Activated CD4-positive, alpha-beta T cell treated with anti-CD3 and anti-CD28 coated beads, Interleukin-2, amount 10 ng/mL, durations not matched to agents 7 days and 5 days (primary cell): ENCODE data around the gene GPBAR1. TPM values are rescaled to one million over a fixed set of nuclear protein-coding genes. Genes with fewer than 3 reads are reported as not detected.

Experiments used
- CTCF ChIA-PET: fragments of 350-600 bp; sonication (Branson Sonifier 250); formaldehyde crosslinking; loops from one replicate; lab custom pipeline; 2021; ENCODE audit warnings: antibody characterized with exemption; lab: Charles Lee
- POLR2A ChIA-PET: fragments of 350-600 bp; sonication (Branson Sonifier 250); formaldehyde crosslinking; loops from one replicate; lab custom pipeline; 2021; ENCODE audit warnings: antibody characterized with exemption; lab: Charles Lee
- DNase-seq: peaks from one replicate; pipeline ENCODE4 v3.0.0-alpha.2; 2020
- H3K27ac Mint-ChIP-seq: one replicate; pipeline ENCODE4 v1.8.0; 2021; ENCODE audit warnings: mild to moderate bottlenecking, moderate library complexity, mixed read lengths
- H3K27me3 Mint-ChIP-seq: one replicate; pipeline ENCODE4 v1.8.0; 2021; ENCODE audit warnings: mixed read lengths
- H3K36me3 Mint-ChIP-seq: one replicate; pipeline ENCODE4 v1.8.0; 2021; ENCODE audit warnings: low read depth, mixed read lengths
- H3K4me1 Mint-ChIP-seq: one replicate; pipeline ENCODE4 v1.8.0; 2021; ENCODE audit warnings: mixed read lengths
- H3K4me3 Mint-ChIP-seq: one replicate; pipeline ENCODE4 v1.8.0; 2021; ENCODE audit warnings: mild to moderate bottlenecking, moderate library complexity, mixed read lengths
- H3K9me3 Mint-ChIP-seq: one replicate; pipeline ENCODE4 v1.8.0; 2021; ENCODE audit warnings: mixed read lengths
- total RNA-seq, 2 experiments: library from RNA; stranded (reverse); gene quantifications; one replicate each; pipeline ENCODE4 v1.2.3, GENCODE V29; 2021

The GPBAR1 gene
- total RNA-seq, 2 experiments from 2014 or later, result 1.0 to 1.2 TPM

- DNase-seq, result no peak
- Mint-ChIP-seq H3K27ac (peak overlapping the region; percentile 85), H3K9me3 (no peaks in the 10 kb centered on the region), H3K4me1 (peaks cover 89% of the 10 kb centered on the region), H3K36me3 (peaks cover 83% of the 10 kb centered on the region), H3K27me3 (no peaks in the 10 kb centered on the region), H3K4me3 (no peak overlapping the region)
- ChIA-PET POLR2A (interaction anchor here (0.7 kb wide), 1 partner anchor 153 kb away, joined by 5 read pairs; no protein-coding TSS in a partner anchor), CTCF (interaction anchor here (0.5 to 1.0 kb wide), 4 partner anchors 9 to 986 kb away, joined by 3 read pairs; no protein-coding TSS in a partner anchor)
Measured at GRCh38 chr2:218226903-218227302, 33.9 kb upstream of the GPBAR1 start.

- peak overlapping the region; percentile 86 for H3K27ac Mint-ChIP-seq
- peaks cover 78% of the 10 kb centered on the region for H3K4me1 Mint-ChIP-seq
- H3K9me3 Mint-ChIP-seq, result no peaks in the 10 kb centered on the region
- no peaks in the 10 kb centered on the region for H3K27me3 Mint-ChIP-seq
- DNase-seq, result no peak
- H3K36me3 Mint-ChIP-seq, result peaks cover 84% of the 10 kb centered on the region
- H3K4me3 Mint-ChIP-seq, result peak overlapping the region; percentile 37
- ChIA-PET POLR2A (interaction anchor here (0.6 to 0.7 kb wide), 2 partner anchors 10 to 15 kb away, joined by 3 to 5 read pairs; no protein-coding TSS in a partner anchor), CTCF (interaction anchor here (0.9 to 3.0 kb wide), 6 partner anchors 9 to 43 kb away, joined by 3 to 13 read pairs (median 6); no protein-coding TSS in a partner anchor)
Measured at GRCh38 chr2:218228366-218229090, 32.3 kb upstream of the GPBAR1 start.

GRCh38 chr2:218229239-218229638, 31.6 kb upstream of the GPBAR1 start:
- ChIA-PET CTCF (interaction anchor here (0.6 to 3.0 kb wide), 11 partner anchors 10 to 1163 kb away, joined by 3 to 13 read pairs (median 6); no protein-coding TSS in a partner anchor), POLR2A (interaction anchor here (0.7 to 1.4 kb wide), 3 partner anchors 8 to 13 kb away, joined by 3 to 7 read pairs (median 3); no protein-coding TSS in a partner anchor)
- no peaks in the 10 kb centered on the region for H3K27me3 Mint-ChIP-seq
- peak overlapping the region; percentile 37 for H3K4me3 Mint-ChIP-seq
- H3K9me3 Mint-ChIP-seq, result no peaks in the 10 kb centered on the region
- peak; percentile 71 for DNase-seq
- H3K36me3 Mint-ChIP-seq, result peaks cover 84% of the 10 kb centered on the region
- H3K4me1 Mint-ChIP-seq, result peaks cover 75% of the 10 kb centered on the region
- peak overlapping the region; percentile 86 for H3K27ac Mint-ChIP-seq

- H3K36me3 Mint-ChIP-seq, result peaks cover 84% of the 10 kb centered on the region
- POLR2A ChIA-PET, result interaction anchor here (0.8 to 1.4 kb wide), 2 partner anchors 9 to 14 kb away, joined by 3 to 7 read pairs; no protein-coding TSS in a partner anchor
- CTCF ChIA-PET, result interaction anchor here (0.7 to 3.0 kb wide), 12 partner anchors 11 to 647 kb away, joined by 3 to 13 read pairs (median 5); partner anchors contain the start of gene CXCR1
- H3K4me3 Mint-ChIP-seq, result peak overlapping the region; percentile 7
- peak overlapping the region; percentile 84 for H3K27ac Mint-ChIP-seq
- no peaks in the 10 kb centered on the region for H3K9me3 Mint-ChIP-seq
- H3K27me3 Mint-ChIP-seq, result no peaks in the 10 kb centered on the region
- no peak for DNase-seq
- H3K4me1 Mint-ChIP-seq, result peaks cover 68% of the 10 kb centered on the region
Measured at GRCh38 chr2:218229851-218230250, 31.0 kb upstream of the GPBAR1 start.

- Mint-ChIP-seq H3K36me3 (peaks cover 82% of the 10 kb centered on the region), H3K27ac (peak overlapping the region; percentile 84), H3K4me3 (peak overlapping the region; percentile 7), H3K9me3 (no peaks in the 10 kb centered on the region), H3K27me3 (no peaks in the 10 kb centered on the region), H3K4me1 (peaks cover 58% of the 10 kb centered on the region)
- DNase-seq, result peak; percentile 38
- ChIA-PET CTCF (interaction anchor here (0.5 to 3.0 kb wide), 11 partner anchors 9 to 646 kb away, joined by 3 to 17 read pairs (median 8); partner anchors contain the start of gene CXCR1), POLR2A (interaction anchor here (0.6 to 1.4 kb wide), 3 partner anchors 10 to 61 kb away, joined by 4 to 7 read pairs (median 5); no protein-coding TSS in a partner anchor)
Measured at GRCh38 chr2:218230882-218231281, 29.9 kb upstream of the GPBAR1 start.

GRCh38 chr2:218233543-218233942, 27.3 kb upstream of the GPBAR1 start:
- CTCF ChIA-PET, result interaction anchor here (1.2 to 1.8 kb wide), 5 partner anchors 10 to 46 kb away, joined by 3 to 7 read pairs (median 3); no protein-coding TSS in a partner anchor

GRCh38 chr2:218234521-218234920, 26.3 kb upstream of the GPBAR1 start:
- no peaks in the 10 kb centered on the region for H3K27me3 Mint-ChIP-seq
- no peak for DNase-seq
- ChIA-PET CTCF (interaction anchor here (0.9 to 2.6 kb wide), 5 partner anchors 9 to 23 kb away, joined by 3 to 9 read pairs (median 3); no protein-coding TSS in a partner anchor), POLR2A (no interaction called here)
- peaks cover 31% of the 10 kb centered on the region for H3K4me1 Mint-ChIP-seq
- H3K27ac Mint-ChIP-seq, result no peak overlapping the region
- H3K36me3 Mint-ChIP-seq, result peaks cover 80% of the 10 kb centered on the region
- H3K9me3 Mint-ChIP-seq, result no peaks in the 10 kb centered on the region
- no peak overlapping the region for H3K4me3 Mint-ChIP-seq

More at GRCh38 chr2:218233543-218233942, 27.3 kb upstream of the GPBAR1 start:
- Mint-ChIP-seq H3K4me1 (peaks cover 35% of the 10 kb centered on the region), H3K9me3 (no peaks in the 10 kb centered on the region), H3K27ac (peak overlapping the region; percentile 20), H3K36me3 (peaks cover 79% of the 10 kb centered on the region), H3K27me3 (no peaks in the 10 kb centered on the region), H3K4me3 (no peak overlapping the region)
- DNase-seq, result no peak
- POLR2A ChIA-PET, result interaction anchor here (0.7 kb wide), 1 partner anchor 854 kb away, joined by 4 read pairs; no protein-coding TSS in a partner anchor

- no peak overlapping the region for H3K27ac Mint-ChIP-seq
- H3K36me3 Mint-ChIP-seq, result peaks cover 85% of the 10 kb centered on the region
- H3K4me3 Mint-ChIP-seq, result no peak overlapping the region
- DNase-seq, result no peak
- H3K9me3 Mint-ChIP-seq, result no peaks in the 10 kb centered on the region
- no peaks in the 10 kb centered on the region for H3K27me3 Mint-ChIP-seq
- POLR2A ChIA-PET, result no interaction called here
- peaks cover 28% of the 10 kb centered on the region for H3K4me1 Mint-ChIP-seq
- CTCF ChIA-PET, result interaction anchor here (0.9 to 2.6 kb wide), 3 partner anchors 9 to 22 kb away, joined by 3 to 9 read pairs (median 3); no protein-coding TSS in a partner anchor
Measured at GRCh38 chr2:218235017-218235416, 25.8 kb upstream of the GPBAR1 start.

GRCh38 chr2:218236829-218237228, 24.0 kb upstream of the GPBAR1 start:
- no peaks in the 10 kb centered on the region for H3K27me3 Mint-ChIP-seq
- H3K9me3 Mint-ChIP-seq, result no peaks in the 10 kb centered on the region
- peaks cover 20% of the 10 kb centered on the region for H3K4me1 Mint-ChIP-seq
- H3K36me3 Mint-ChIP-seq, result peaks cover 83% of the 10 kb centered on the region
- ChIA-PET CTCF (no interaction called here), POLR2A (no interaction called here)
- H3K27ac Mint-ChIP-seq, result no peak overlapping the region
- no peak for DNase-seq
- no peak overlapping the region for H3K4me3 Mint-ChIP-seq

GRCh38 chr2:218238887-218239286, 21.9 kb upstream of the GPBAR1 start:
- POLR2A ChIA-PET, result no interaction called here
- Mint-ChIP-seq H3K27me3 (no peaks in the 10 kb centered on the region), H3K27ac (no peak overlapping the region)

GRCh38 chr2:218244204-218244603, 16.6 kb upstream of the GPBAR1 start:
- ChIA-PET CTCF (interaction anchor here (0.6 to 3.1 kb wide), 8 partner anchors 13 to 516 kb away, joined by 3 to 13 read pairs (median 4); partner anchors contain the start of genes AAMP and PNKD), POLR2A (interaction anchor here (0.5 kb wide), 1 partner anchor 16 kb away, joined by 5 read pairs; no protein-coding TSS in a partner anchor)
- Mint-ChIP-seq H3K27ac (no peak overlapping the region), H3K9me3 (no peaks in the 10 kb centered on the region), H3K4me3 (no peak overlapping the region), H3K4me1 (peaks cover 15% of the 10 kb centered on the region), H3K36me3 (peaks cover 88% of the 10 kb centered on the region), H3K27me3 (no peaks in the 10 kb centered on the region)
- DNase-seq, result no peak

More at GRCh38 chr2:218238887-218239286, 21.9 kb upstream of the GPBAR1 start:
- H3K36me3 Mint-ChIP-seq, result peaks cover 87% of the 10 kb centered on the region
- H3K4me1 Mint-ChIP-seq, result peaks cover 16% of the 10 kb centered on the region
- DNase-seq, result no peak
- no peaks in the 10 kb centered on the region for H3K9me3 Mint-ChIP-seq
- H3K4me3 Mint-ChIP-seq, result no peak overlapping the region
- CTCF ChIA-PET, result no interaction called here

- H3K36me3 Mint-ChIP-seq, result peaks cover 89% of the 10 kb centered on the region
- no peak overlapping the region for H3K4me3 Mint-ChIP-seq
- CTCF ChIA-PET, result interaction anchor here (1.1 to 3.1 kb wide), 7 partner anchors 9 to 26 kb away, joined by 3 to 13 read pairs (median 5); partner anchors contain the start of genes AAMP and PNKD
- no peak for DNase-seq
- H3K27me3 Mint-ChIP-seq, result no peaks in the 10 kb centered on the region
- peaks cover 13% of the 10 kb centered on the region for H3K4me1 Mint-ChIP-seq
- no peak overlapping the region for H3K27ac Mint-ChIP-seq
- POLR2A ChIA-PET, result no interaction called here
- H3K9me3 Mint-ChIP-seq, result no peaks in the 10 kb centered on the region
Measured at GRCh38 chr2:218244665-218245064, 16.1 kb upstream of the GPBAR1 start.
